ENCODE measurements around the gene TBCD.

GRCh38 chr17:82703036-82703745, 48.7 kb upstream of the TBCD start:
- TF ChIP-seq USF2 (CRISPR knock-in tag; IDR thresholded peaks at IDR 0.05) (no peak), EP400 (IDR thresholded peaks at IDR 0.05) (no peak), ZSCAN29 (IDR thresholded peaks at IDR 0.05) (no peak), BRCA1 (IDR thresholded peaks at IDR 0.05) (no peak), BRCA1 (CRISPR knock-in tag; IDR thresholded peaks at IDR 0.05) (no peak), ZNF41 (CRISPR knock-in tag; conservative IDR thresholded peaks at IDR 0.05) (no peak), THAP12 (CRISPR knock-in tag; IDR thresholded peaks at IDR 0.05) (no peak), JUN (IDR thresholded peaks at IDR 0.05; ENCODE audit: borderline replicate concordance, low read depth, low read length) (no peak), JUN (CRISPR knock-in tag; IDR thresholded peaks at IDR 0.05; ENCODE audit: borderline replicate concordance) (no peak)
- TF ChIP-seq, protein P1, sequence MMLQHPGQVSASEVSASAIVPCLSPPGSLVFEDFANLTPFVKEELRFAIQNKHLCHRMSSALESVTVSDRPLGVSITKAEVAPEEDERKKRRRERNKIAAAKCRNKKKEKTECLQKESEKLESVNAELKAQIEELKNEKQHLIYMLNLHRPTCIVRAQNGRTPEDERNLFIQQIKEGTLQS (IDR thresholded peaks at IDR 0.05) = no peak
- TF ChIP-seq, protein P1 (CRISPR knock-in tag; conservative IDR thresholded peaks at IDR 0.05) = no peak
- TF ChIP-seq, protein P2, sequence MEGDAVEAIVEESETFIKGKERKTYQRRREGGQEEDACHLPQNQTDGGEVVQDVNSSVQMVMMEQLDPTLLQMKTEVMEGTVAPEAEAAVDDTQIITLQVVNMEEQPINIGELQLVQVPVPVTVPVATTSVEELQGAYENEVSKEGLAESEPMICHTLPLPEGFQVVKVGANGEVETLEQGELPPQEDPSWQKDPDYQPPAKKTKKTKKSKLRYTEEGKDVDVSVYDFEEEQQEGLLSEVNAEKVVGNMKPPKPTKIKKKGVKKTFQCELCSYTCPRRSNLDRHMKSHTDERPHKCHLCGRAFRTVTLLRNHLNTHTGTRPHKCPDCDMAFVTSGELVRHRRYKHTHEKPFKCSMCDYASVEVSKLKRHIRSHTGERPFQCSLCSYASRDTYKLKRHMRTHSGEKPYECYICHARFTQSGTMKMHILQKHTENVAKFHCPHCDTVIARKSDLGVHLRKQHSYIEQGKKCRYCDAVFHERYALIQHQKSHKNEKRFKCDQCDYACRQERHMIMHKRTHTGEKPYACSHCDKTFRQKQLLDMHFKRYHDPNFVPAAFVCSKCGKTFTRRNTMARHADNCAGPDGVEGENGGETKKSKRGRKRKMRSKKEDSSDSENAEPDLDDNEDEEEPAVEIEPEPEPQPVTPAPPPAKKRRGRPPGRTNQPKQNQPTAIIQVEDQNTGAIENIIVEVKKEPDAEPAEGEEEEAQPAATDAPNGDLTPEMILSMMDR (IDR thresholded peaks at IDR 0.05 in 2 of 3, conservative IDR thresholded peaks at IDR 0.05 in 1 of 3; ENCODE audit: insufficient read depth in 2 of 3, low read depth in 1 of 3, low read length in 3 of 3) = no peak
